ENCODE results near the gene ZDHHC11. TPM values are rescaled to one million over a fixed set of nuclear protein-coding genes. Genes with fewer than 3 reads are reported as not detected.
"Not testable (repeated sequence)": the region's sequence is repeated elsewhere in the genome, so short reads cannot be mapped to it uniquely, and the experiment has no call there.

The ZDHHC11 gene
- total RNA-seq, 1 experiment from 2014 or later: 2.1 TPM

- not testable (repeated sequence) for H3K4me1 ChIP-seq; H3K9me3 ChIP-seq (replicated peaks); H3K4me3 ChIP-seq; H3K27me3 ChIP-seq; H3K27ac ChIP-seq; DNase-seq; H3K36me3 ChIP-seq
These were observed 55.8 kb downstream of the ZDHHC11 start for GRCh38 chr5:794948-795347.

GRCh38 chr5:788703-789102 is 62.1 kb downstream of the ZDHHC11 start:
- not testable (repeated sequence) for H3K9me3 ChIP-seq (replicated peaks); H3K4me1 ChIP-seq; H3K27ac ChIP-seq; DNase-seq; H3K27me3 ChIP-seq; H3K36me3 ChIP-seq; H3K4me3 ChIP-seq

GRCh38 chr5:787857-788233 is 62.9 kb downstream of the ZDHHC11 start:
- H3K9me3 ChIP-seq (replicated peaks); DNase-seq; H3K36me3 ChIP-seq; H3K4me1 ChIP-seq; H3K27me3 ChIP-seq; H3K27ac ChIP-seq; H3K4me3 ChIP-seq: not testable (repeated sequence)

GRCh38 chr5:787224-787856 is 63.4 kb downstream of the ZDHHC11 start:
- not testable (repeated sequence) for DNase-seq; H3K9me3 ChIP-seq (replicated peaks); H3K36me3 ChIP-seq; H3K4me3 ChIP-seq; H3K27me3 ChIP-seq; H3K27ac ChIP-seq; H3K4me1 ChIP-seq

- not testable (repeated sequence) for H3K27ac ChIP-seq; DNase-seq; H3K4me3 ChIP-seq; H3K36me3 ChIP-seq; H3K27me3 ChIP-seq; H3K4me1 ChIP-seq; H3K9me3 ChIP-seq (replicated peaks)
These were observed 65.5 kb downstream of the ZDHHC11 start for GRCh38 chr5:785181-785705.

- H3K27me3 ChIP-seq; H3K27ac ChIP-seq; H3K9me3 ChIP-seq (replicated peaks); H3K4me1 ChIP-seq; H3K36me3 ChIP-seq: not testable (repeated sequence)
- DNase-seq: peak; percentile 35 to 51
- H3K4me3 ChIP-seq: peak within 1 kb of the TSS; percentile 37
These were observed 66.2 kb downstream of the ZDHHC11 start, which contains the start of gene ZDHHC11B for GRCh38 chr5:784428-785177. Gene ZDHHC11B (minus strand): TSS chr5:784729. CDS start chr5:766919, 17,810 bp downstream.

GRCh38 chr5:783881-784427 is 66.8 kb downstream of the ZDHHC11 start:
- not testable (repeated sequence) for H3K4me1 ChIP-seq; H3K27me3 ChIP-seq; DNase-seq; H3K36me3 ChIP-seq; H3K27ac ChIP-seq; H3K9me3 ChIP-seq (replicated peaks); H3K4me3 ChIP-seq

- not testable (repeated sequence) for H3K9me3 ChIP-seq (replicated peaks); H3K36me3 ChIP-seq; H3K4me3 ChIP-seq; H3K27me3 ChIP-seq; H3K27ac ChIP-seq; H3K4me1 ChIP-seq
- DNase-seq: peak in 1 of 2 experiments; percentile 40
These were observed 67.6 kb downstream of the ZDHHC11 start for GRCh38 chr5:783049-783802.

GRCh38 chr5:782356-782755 is 68.4 kb downstream of the ZDHHC11 start:
- not testable (repeated sequence) for H3K9me3 ChIP-seq (replicated peaks); DNase-seq; H3K27me3 ChIP-seq; H3K4me3 ChIP-seq; H3K4me1 ChIP-seq; H3K27ac ChIP-seq; H3K36me3 ChIP-seq

GRCh38 chr5:780571-780970 is 70.2 kb downstream of the ZDHHC11 start:
- not testable (repeated sequence) for H3K27me3 ChIP-seq; H3K27ac ChIP-seq; H3K4me3 ChIP-seq; H3K4me1 ChIP-seq; H3K36me3 ChIP-seq; DNase-seq; H3K9me3 ChIP-seq (replicated peaks)

GRCh38 chr5:778967-779366 is 71.8 kb downstream of the ZDHHC11 start:
- H3K4me3 ChIP-seq; H3K9me3 ChIP-seq (replicated peaks); H3K27ac ChIP-seq; H3K4me1 ChIP-seq; H3K36me3 ChIP-seq; DNase-seq; H3K27me3 ChIP-seq: not testable (repeated sequence)

- not testable (repeated sequence) for H3K27ac ChIP-seq; H3K9me3 ChIP-seq (replicated peaks); DNase-seq
These were observed 72.4 kb downstream of the ZDHHC11 start for GRCh38 chr5:778421-778820.

GRCh38 chr5:777756-778161 is 73.0 kb downstream of the ZDHHC11 start:
- Histone ChIP-seq H3K27me3 (no peaks in the 10 kb centered on the region), H3K36me3 (no peaks in the 10 kb centered on the region), H3K9me3 (replicated peaks) (no peaks in the 10 kb centered on the region), H3K27ac (no peak overlapping the region), H3K4me3 (no peak overlapping the region), H3K4me1 (no peaks in the 10 kb centered on the region)
- DNase-seq: no peak

More at GRCh38 chr5:778421-778820, 72.4 kb downstream of the ZDHHC11 start:
- H3K4me3 ChIP-seq, H3K4me1 ChIP-seq, H3K27me3 ChIP-seq, H3K36me3 ChIP-seq: not testable (repeated sequence)

GRCh38 chr5:776862-777711 is 73.7 kb downstream of the ZDHHC11 start:
- no peaks in the 10 kb centered on the region for H3K36me3 ChIP-seq
- no peaks in the 10 kb centered on the region for H3K4me1 ChIP-seq
- DNase-seq: no peak
- no peak overlapping the region for H3K27ac ChIP-seq
- no peak overlapping the region for H3K4me3 ChIP-seq
- no peaks in the 10 kb centered on the region for H3K9me3 ChIP-seq (replicated peaks)
- no peaks in the 10 kb centered on the region for H3K27me3 ChIP-seq
